Activated T-cell treated with anti-CD3 and anti-CD28 coated beads, Interleukin-2, amount 50 U/mL, for 4 hours (primary cell): ENCODE data around the gene SERPING1. TPM values are rescaled to one million over a fixed set of nuclear protein-coding genes. Genes with fewer than 3 reads are reported as not detected.
"Not testable (repeated sequence)": the region's sequence is repeated elsewhere in the genome, so short reads cannot be mapped to it uniquely, and the experiment has no call there.

Experiments used
- ATAC-seq, 2 donors: fragments of 200-7000 bp; cut with Tn5 transposase; one replicate each; pipeline ENCODE4 v1.10.0; 2021
- DNase-seq: peaks from one replicate; pipeline ENCODE4 v3.0.0-alpha.2; 2020
- H3K27me3 Mint-ChIP-seq: one replicate; pipeline ENCODE4 v1.8.0; 2021; ENCODE audit warnings: low read depth, mixed read lengths
- H3K36me3 Mint-ChIP-seq: one replicate; pipeline ENCODE4 v1.8.0; 2022; ENCODE audit warnings: mixed read lengths; ENCODE audit not compliant: insufficient read depth
- H3K4me1 Mint-ChIP-seq: one replicate; pipeline ENCODE4 v1.8.0; 2021; ENCODE audit warnings: low read depth, mixed read lengths
- H3K4me3 Mint-ChIP-seq: one replicate; pipeline ENCODE4 v1.8.0; 2021; ENCODE audit warnings: mild to moderate bottlenecking, moderate library complexity, mixed read lengths
- H3K9me3 Mint-ChIP-seq: one replicate; pipeline ENCODE4 v1.8.0; 2021; ENCODE audit warnings: mixed read lengths
- total RNA-seq, 3 donors: library from RNA; stranded (reverse); gene quantifications; one replicate each; pipeline ENCODE4 v1.2.1, GENCODE V29; 2021

The SERPING1 gene
- total RNA-seq, 3 donors from 2014 or later = 0.55 to 2.1 (median 1.7) TPM

- ATAC-seq (peak; percentile 28 to 33), DNase-seq (no peak)
- Mint-ChIP-seq H3K27me3 (peaks cover 46% of the 10 kb centered on the region), H3K4me3 (peak overlapping the region; percentile 79), H3K4me1 (peaks cover 47% of the 10 kb centered on the region), H3K9me3 (no peaks in the 10 kb centered on the region), H3K36me3 (no peaks in the 10 kb centered on the region)
These were observed 51.6 kb downstream of the SERPING1 start for GRCh38 chr11:57648801-57649735.

- Mint-ChIP-seq H3K27me3 (peaks cover 42% of the 10 kb centered on the region), H3K36me3 (no peaks in the 10 kb centered on the region), H3K4me3 (peak within 1 kb of the TSS; percentile 79), H3K4me1 (peaks cover 47% of the 10 kb centered on the region), H3K9me3 (no peaks in the 10 kb centered on the region)
- ATAC-seq (peak; percentile 81 to 84), DNase-seq (peak; percentile 59)
These were observed 52.6 kb downstream of the SERPING1 start, which contains the start of gene YPEL4 for GRCh38 chr11:57649826-57650738. Gene YPEL4, minus strand, starts transcription at chr11:57649912. Its CDS starts 2,805 bp downstream, at chr11:57647107.

GRCh38 chr11:57650739-57651090 lies 53.2 kb downstream of the SERPING1 start:
- H3K9me3 Mint-ChIP-seq = no peaks in the 10 kb centered on the region
- H3K4me1 Mint-ChIP-seq = peaks cover 47% of the 10 kb centered on the region
- H3K27me3 Mint-ChIP-seq = peaks cover 38% of the 10 kb centered on the region
- no peak for DNase-seq
- H3K36me3 Mint-ChIP-seq = no peaks in the 10 kb centered on the region
- no peak overlapping the region for H3K4me3 Mint-ChIP-seq
- ATAC-seq = no peak

GRCh38 chr11:57651408-57651807 lies 53.9 kb downstream of the SERPING1 start:
- Mint-ChIP-seq H3K36me3 (no peaks in the 10 kb centered on the region), H3K27me3 (peaks cover 31% of the 10 kb centered on the region), H3K4me1 (peaks cover 43% of the 10 kb centered on the region), H3K4me3 (no peak overlapping the region), H3K9me3 (no peaks in the 10 kb centered on the region)
- no peak for ATAC-seq
- DNase-seq = no peak

GRCh38 chr11:57652230-57652629 lies 54.7 kb downstream of the SERPING1 start:
- not testable (repeated sequence) for ATAC-seq, H3K36me3 Mint-ChIP-seq, H3K9me3 Mint-ChIP-seq, DNase-seq
- H3K4me1 Mint-ChIP-seq = peaks cover 42% of the 10 kb centered on the region
- peaks cover 22% of the 10 kb centered on the region for H3K27me3 Mint-ChIP-seq
- peak overlapping the region; percentile 42 for H3K4me3 Mint-ChIP-seq

GRCh38 chr11:57652662-57653061 lies 55.2 kb downstream of the SERPING1 start:
- DNase-seq = no peak
- Mint-ChIP-seq H3K9me3 (no peaks in the 10 kb centered on the region), H3K27me3 (peaks cover 18% of the 10 kb centered on the region), H3K36me3 (peaks cover 2% of the 10 kb centered on the region), H3K4me1 (peaks cover 44% of the 10 kb centered on the region), H3K4me3 (peak overlapping the region; percentile 42)
- no peak for ATAC-seq

- no peak for DNase-seq
- Mint-ChIP-seq H3K4me1 (peaks cover 41% of the 10 kb centered on the region), H3K36me3 (peaks cover 2% of the 10 kb centered on the region), H3K27me3 (peaks cover 13% of the 10 kb centered on the region), H3K9me3 (no peaks in the 10 kb centered on the region), H3K4me3 (no peak overlapping the region)
- no peak for ATAC-seq
These were observed 55.7 kb downstream of the SERPING1 start for GRCh38 chr11:57653163-57653562.

- H3K9me3 Mint-ChIP-seq = no peaks in the 10 kb centered on the region
- DNase-seq (no peak), ATAC-seq (no peak)
- peaks cover 28% of the 10 kb centered on the region for H3K4me1 Mint-ChIP-seq
- H3K36me3 Mint-ChIP-seq = peaks cover 25% of the 10 kb centered on the region
- no peaks in the 10 kb centered on the region for H3K27me3 Mint-ChIP-seq
- peak overlapping the region; percentile 96 for H3K4me3 Mint-ChIP-seq
These were observed 59.4 kb downstream of the SERPING1 start for GRCh38 chr11:57656885-57657193.

GRCh38 chr11:57657194-57658022 lies 59.9 kb downstream of the SERPING1 start, which contains the start of gene CLP1:
Gene CLP1, plus strand, starts transcription at chr11:57657762. Its CDS starts 1,715 bp downstream, at chr11:57659477.
- ATAC-seq (peak; percentile 99), DNase-seq (peak; percentile 98)
- Mint-ChIP-seq H3K4me1 (peaks cover 28% of the 10 kb centered on the region), H3K9me3 (no peaks in the 10 kb centered on the region), H3K4me3 (peak within 1 kb of the TSS; percentile 96), H3K27me3 (no peaks in the 10 kb centered on the region), H3K36me3 (peaks cover 28% of the 10 kb centered on the region)

GRCh38 chr11:57658023-57658361 lies 60.5 kb downstream of the SERPING1 start:
- DNase-seq (no peak), ATAC-seq (no peak)
- Mint-ChIP-seq H3K36me3 (peaks cover 32% of the 10 kb centered on the region), H3K9me3 (no peaks in the 10 kb centered on the region), H3K27me3 (no peaks in the 10 kb centered on the region), H3K4me3 (peak overlapping the region; percentile 96), H3K4me1 (peaks cover 26% of the 10 kb centered on the region)

GRCh38 chr11:57659669-57660068 lies 62.2 kb downstream of the SERPING1 start:
- DNase-seq = no peak
- H3K4me1 Mint-ChIP-seq = peaks cover 24% of the 10 kb centered on the region
- peak overlapping the region; percentile 42 for H3K4me3 Mint-ChIP-seq
- H3K27me3 Mint-ChIP-seq = no peaks in the 10 kb centered on the region
- no peaks in the 10 kb centered on the region for H3K9me3 Mint-ChIP-seq
- no peak for ATAC-seq
- H3K36me3 Mint-ChIP-seq = peaks cover 32% of the 10 kb centered on the region

GRCh38 chr11:57662893-57663292 lies 65.4 kb downstream of the SERPING1 start:
- Mint-ChIP-seq H3K4me1 (peaks cover 23% of the 10 kb centered on the region), H3K4me3 (no peak overlapping the region), H3K9me3 (no peaks in the 10 kb centered on the region), H3K27me3 (no peaks in the 10 kb centered on the region), H3K36me3 (peaks cover 30% of the 10 kb centered on the region)
- DNase-seq = no peak
- no peak for ATAC-seq

- H3K9me3 Mint-ChIP-seq = no peaks in the 10 kb centered on the region
- peaks cover 19% of the 10 kb centered on the region for H3K4me1 Mint-ChIP-seq
- peaks cover 28% of the 10 kb centered on the region for H3K36me3 Mint-ChIP-seq
- no peak overlapping the region for H3K4me3 Mint-ChIP-seq
- DNase-seq (no peak), ATAC-seq (no peak)
- H3K27me3 Mint-ChIP-seq = no peaks in the 10 kb centered on the region
These were observed 66.5 kb downstream of the SERPING1 start for GRCh38 chr11:57663975-57664374.
